Endometrial microvascular endothelial cells (primary cell): ENCODE measurements around the gene CDCA8. TPM values are rescaled to one million over a fixed set of nuclear protein-coding genes. Genes with fewer than 3 reads are reported as not detected.

Source experiments
- in situ Hi-C: cut with HindIII; loops from 2 replicates; pipeline ENCODE4 v1.10.0; 2017; ENCODE audit warnings: low sequenced_read_pairs, low pct_unique_long_range_greater_than_20kb; ENCODE audit errors: inconsistent ontology term
- total RNA-seq: library from RNA; depleted of rRNA; stranded (reverse); fragments of >200 nt; gene quantifications from one replicate; pipeline ENCODE4 v1.2.3, GENCODE V29; 2015; ENCODE audit errors: inconsistent ontology term

CDCA8 gene
- total RNA-seq, 1 donor from 2014 or later, result 47.8 TPM

DNA sequence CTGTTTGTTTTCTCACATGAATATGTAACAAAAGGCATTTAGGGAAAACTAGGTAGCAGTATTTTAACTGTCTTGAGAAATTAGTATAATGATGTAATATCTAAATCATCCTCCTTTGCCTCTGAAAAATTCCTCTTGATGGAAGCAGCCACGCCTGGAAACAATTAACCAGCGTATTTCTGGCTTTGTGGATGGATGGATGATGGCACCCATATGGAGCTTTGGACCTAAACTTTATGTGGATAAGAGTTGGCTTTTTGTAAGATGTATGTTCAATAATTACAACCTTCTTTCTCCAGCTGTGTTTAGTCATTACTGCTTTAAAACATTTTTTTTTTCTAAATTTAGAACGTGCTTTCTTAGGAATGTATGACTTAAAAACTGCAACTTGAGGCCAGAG lies 12.7 kb downstream of the CDCA8 start:
- in situ Hi-C loops, result no loop called here

GRCh38 chr1:37705399-37705798 lies 13.1 kb downstream of the CDCA8 start:
- in situ Hi-C loops, result no loop called here

DNA sequence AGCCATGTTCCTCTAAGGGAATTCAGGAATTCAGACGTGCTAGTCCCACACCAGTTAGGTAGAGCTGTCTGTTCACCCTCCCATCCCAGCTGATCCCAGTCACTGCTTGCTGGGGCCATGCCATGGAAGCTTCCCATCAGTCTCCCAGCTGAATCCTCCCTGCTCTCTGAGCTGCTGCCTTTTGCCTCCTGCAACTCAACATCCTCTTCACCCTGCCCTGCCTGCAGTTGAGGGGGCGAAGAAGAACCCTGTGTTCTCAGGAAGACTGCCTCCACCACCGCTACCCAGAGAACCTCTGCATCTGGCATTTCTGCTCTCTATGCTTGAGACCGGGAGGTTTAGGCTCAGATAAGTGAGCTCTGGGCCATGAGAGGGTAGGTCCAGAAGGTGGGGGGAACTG lies 16.2 kb downstream of the CDCA8 start:
- in situ Hi-C loops, result no loop called here

DNA sequence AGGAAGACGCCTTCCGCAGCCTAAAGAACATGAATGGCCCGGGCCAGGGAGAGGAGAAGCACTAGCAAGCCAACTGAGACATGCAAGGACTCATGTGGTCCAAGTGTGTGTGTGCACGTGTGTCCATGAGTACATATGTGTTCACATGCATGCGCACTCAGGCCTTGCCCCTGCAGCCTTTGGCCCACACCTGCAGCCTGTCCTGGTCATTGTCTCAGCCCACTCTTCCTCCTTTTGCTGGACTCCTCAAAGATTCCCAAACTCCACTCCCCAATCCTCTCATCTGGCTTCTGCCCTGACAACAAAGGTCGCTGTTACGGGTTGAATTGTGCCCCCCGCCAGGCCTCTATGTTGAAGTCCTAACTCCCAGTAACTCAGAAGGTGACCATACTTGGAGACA lies 21.9 kb downstream of the CDCA8 start:
- in situ Hi-C loops, result no loop called here

GRCh38 chr1:37714689-37715088 lies 22.4 kb downstream of the CDCA8 start:
- in situ Hi-C loops, result no loop called here

- in situ Hi-C loops, result no loop called here
Measured at GRCh38 chr1:37716321-37716720, 24.0 kb downstream of the CDCA8 start.

DNA sequence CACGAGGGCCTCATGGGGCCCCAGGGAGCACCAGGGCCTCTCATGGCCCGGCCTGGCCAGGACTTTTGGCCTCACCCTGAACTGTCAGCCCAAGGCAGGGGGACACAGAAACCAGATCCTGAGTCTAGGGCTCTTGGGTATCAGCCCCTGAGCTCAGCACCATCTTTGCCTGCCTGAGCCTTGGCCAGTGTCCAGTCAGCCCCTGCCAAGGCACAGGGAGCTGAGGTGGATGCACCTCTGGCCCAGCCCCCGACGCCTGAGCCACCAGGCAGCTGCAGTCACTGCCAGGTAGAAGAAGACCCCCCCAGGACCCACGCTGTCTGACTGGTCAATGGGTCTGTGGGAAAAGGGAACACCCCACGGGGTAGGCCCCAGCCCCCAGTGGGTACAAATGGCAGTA lies 25.3 kb downstream of the CDCA8 start:
- in situ Hi-C loops, result no loop called here

DNA sequence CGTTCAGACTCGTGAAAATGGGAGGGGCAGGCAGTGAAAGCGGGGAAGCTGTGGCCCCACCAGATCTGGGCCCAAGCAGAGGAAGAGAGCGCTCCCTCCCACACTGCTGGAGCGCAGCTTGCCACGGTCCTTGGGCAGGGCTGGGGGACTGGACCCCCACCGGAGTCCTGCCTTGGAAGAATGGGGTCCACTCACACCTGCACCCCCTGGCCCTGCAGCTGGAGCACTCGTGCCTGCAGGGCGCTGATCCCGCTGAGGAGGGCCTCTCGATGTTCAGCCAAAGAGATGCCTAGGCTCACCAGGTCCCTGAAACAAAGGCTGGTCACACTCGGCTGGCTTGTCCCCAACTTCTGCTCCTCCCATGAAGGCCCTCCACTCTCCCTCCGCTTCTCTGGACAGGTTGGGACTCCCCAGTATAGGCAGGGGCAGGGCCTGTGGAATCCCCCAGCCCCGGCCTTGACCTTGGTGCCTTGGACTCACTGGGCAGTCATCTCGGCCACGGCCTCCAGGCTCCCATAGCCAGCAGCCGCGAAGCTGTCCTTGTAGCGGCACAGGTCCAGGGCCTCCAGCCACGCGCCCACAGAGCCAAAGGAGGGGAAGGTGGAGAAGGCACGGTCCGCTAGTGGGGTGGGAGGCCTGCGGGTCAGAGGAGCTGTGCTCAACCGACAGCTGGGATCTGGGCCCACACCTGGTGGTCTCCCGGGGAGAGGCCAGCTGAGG lies 26.0 kb downstream of the CDCA8 start:
- in situ Hi-C loops, result no loop called here

DNA sequence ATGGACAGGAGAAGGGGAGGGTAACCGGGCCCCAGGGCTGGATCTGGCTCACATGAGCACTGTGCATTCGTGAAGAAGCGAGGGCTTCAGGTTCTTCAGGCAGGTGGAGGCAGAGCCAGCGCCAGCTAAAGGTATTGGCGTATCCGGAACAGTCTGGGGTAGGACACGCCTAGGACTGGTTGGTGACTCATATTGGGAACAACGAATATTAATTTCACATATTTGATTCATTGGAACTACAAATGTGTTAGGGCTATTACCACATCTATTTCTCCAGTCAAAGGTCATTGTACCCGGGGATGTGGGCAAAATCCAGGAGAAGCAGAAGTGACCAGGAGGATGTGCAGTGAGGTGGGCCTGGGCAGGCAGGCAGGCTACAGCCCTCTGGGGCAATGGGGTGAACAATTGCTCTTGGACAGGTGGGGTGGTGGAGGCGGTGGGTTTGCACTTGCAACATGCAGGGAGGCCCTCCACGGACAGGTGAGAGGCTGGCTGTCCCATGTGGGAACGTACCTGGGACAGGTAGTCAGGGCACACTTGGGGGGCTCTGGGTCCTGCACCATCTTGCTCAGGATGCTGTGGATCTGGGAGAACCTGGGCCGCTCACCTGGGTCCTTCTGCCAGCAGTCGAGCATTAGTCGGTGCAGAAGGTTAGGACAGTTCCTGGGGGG lies 26.7 kb downstream of the CDCA8 start:
- in situ Hi-C loops, result no loop called here

GRCh38 chr1:37719572-37720195 lies 27.4 kb downstream of the CDCA8 start:
- in situ Hi-C loops, result no loop called here

DNA sequence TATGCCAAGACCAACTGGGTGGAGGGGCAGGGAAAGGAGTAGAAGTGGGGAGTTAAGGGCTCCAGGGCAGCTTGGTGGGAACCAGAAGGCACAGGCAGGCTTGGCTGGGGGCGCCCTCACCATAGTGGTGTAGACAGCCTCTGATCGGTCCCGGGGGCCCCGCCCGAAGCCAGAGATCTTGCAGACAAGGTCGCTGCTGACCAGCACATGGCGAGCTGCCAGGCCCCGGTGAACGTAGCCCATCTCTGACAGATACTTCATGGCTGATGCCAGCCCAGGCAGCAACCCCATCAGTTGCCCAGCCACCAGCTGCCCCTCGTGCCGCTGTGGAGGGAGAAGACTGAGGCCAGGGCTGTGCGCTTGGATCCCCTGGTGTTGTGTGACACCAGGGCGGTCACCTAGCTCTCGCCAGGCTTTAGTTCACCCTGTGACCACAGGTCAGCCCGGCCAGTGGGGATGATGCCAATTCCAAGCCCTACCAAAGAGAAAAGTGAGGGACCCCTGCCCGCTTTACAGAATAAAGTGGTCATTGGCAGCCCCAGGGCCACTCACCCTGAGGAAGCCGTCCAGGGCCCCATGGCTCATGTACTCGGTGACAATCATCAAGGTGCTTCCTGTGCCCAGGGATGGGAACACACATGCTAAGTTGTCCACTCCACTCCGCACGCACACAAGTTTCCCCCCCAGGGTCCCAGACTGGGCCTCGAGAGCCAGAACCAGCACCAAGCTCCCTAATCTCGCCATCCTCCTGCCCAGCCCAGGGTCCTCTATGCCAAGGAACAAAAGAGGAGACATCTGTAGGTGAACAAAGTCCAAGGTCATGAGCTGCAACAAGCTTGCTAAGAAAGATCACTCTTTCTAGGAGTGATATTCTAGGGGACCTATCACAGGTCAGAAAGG lies 28.2 kb downstream of the CDCA8 start:
- in situ Hi-C loops, result no loop called here

- in situ Hi-C loops, result no loop called here
Measured at GRCh38 chr1:37721565-37721964, 29.2 kb downstream of the CDCA8 start.

DNA sequence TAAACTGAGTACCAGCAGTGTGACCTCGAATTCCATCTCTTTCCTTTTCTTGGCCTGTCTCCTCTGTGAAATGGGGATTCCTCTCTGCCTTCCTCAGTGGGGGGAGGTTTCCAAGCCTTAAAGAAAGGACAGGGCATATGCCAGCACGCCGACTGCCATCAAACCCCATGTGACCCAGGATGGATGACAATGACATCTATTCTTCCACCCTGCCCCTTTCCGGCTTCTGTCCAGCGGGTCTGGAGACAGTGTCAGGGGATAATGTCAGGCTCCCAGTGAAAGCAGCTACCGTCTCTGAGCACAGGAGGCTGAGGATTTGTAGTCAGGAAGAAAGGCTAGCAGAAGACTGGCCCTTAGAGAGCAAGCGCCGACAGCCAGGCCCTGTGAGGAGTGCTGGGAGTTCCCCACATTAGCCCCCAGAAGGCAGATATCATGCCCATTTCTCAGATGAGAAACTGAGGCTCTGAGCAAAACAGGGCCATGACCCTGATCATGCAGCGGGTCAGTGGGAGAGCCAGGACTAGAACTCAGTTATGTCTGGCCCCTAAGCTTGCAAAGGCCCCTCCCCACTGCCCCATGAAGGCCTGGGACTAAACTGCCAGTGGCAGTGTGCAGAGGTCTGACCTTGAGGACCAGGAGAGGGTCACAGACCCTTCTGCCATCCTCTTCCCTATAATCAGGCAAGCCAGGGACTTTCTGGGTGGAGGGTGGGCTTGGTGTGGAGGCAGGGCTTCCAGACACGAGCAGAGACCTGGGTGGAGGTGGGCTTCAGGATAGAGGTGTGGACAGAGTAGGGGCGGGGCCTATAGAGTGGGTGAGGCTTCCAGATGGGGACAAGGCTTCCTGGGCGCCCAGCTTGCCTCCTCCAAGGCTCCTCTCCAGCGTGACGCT lies 30.1 kb downstream of the CDCA8 start:
- in situ Hi-C loops, result no loop called here

GRCh38 chr1:37723072-37723389 lies 30.7 kb downstream of the CDCA8 start:
- in situ Hi-C loops, result no loop called here

DNA sequence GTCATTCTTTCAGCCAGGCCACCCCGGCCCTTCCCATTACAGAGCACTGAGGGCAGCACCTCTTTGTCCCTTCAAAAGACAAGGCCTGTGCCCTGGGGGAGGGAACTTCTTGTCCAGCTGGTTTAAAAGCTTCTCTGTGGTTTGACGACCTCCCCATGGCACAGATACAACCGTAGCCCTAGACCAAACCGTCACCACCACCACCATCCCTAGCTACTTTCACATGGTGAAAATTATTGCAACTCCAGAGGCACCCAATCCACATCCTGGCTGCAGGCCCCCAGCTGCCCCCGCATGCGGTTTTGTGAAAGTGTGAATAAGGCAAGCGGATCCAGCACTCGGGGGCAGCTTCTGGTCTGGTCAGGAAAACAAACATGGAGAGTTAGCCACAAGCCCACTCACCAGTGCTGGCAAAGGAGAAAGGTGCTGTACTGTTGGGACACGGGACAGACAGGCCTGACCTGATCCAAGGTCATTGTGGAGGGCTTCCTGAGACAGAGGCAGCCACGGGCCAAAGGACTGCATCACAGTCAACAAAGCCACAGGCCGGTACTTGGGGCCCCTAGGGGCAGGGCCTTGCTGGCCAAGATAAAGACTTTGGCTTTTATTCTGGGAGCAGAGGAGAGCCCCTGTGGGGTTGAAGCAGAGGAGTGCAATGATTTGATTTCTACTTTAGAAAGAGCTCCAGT lies 31.2 kb downstream of the CDCA8 start:
- in situ Hi-C loops, result no loop called here

GRCh38 chr1:37724575-37724974 lies 32.3 kb downstream of the CDCA8 start:
- in situ Hi-C loops, result no loop called here

- in situ Hi-C loops, result no loop called here
Measured at GRCh38 chr1:37725851-37726613, 33.7 kb downstream of the CDCA8 start.
